ENCODE results near the gene INMT.
A peak's percentile ranks its signal among the peaks of the same experiment; 100 is the strongest.

The INMT gene

GRCh38 chr7:30751696-30752273 is at the start of gene INMT:
Gene INMT (plus strand): TSS chr7:30752135. CDS start chr7:30752151, 16 bp downstream.
- no peak for TF ChIP-seq CTCF (conservative IDR thresholded peaks at IDR 0.05; ENCODE audit: low read depth, low read length)
- DNase-seq (ENCODE audit: low read depth) = no peak
- H3K4me3 ChIP-seq (ENCODE audit: low read depth, low read length) = peak within 1 kb of the TSS; percentile 11

GRCh38 chr7:30702200-30702599 is 49.7 kb upstream of the INMT start:
- no peak for DNase-seq (ENCODE audit: low read depth)
- no peak overlapping the region for H3K4me3 ChIP-seq (ENCODE audit: low read depth, low read length)
- peak; percentile 35 for TF ChIP-seq CTCF (conservative IDR thresholded peaks at IDR 0.05; ENCODE audit: low read depth, low read length)

GRCh38 chr7:30703756-30704155 is 48.2 kb upstream of the INMT start:
- H3K4me3 ChIP-seq (ENCODE audit: low read depth, low read length) = no peak overlapping the region
- DNase-seq (ENCODE audit: low read depth) = no peak
- TF ChIP-seq CTCF (conservative IDR thresholded peaks at IDR 0.05; ENCODE audit: low read depth, low read length) = no peak

GRCh38 chr7:30705008-30705407 is 46.9 kb upstream of the INMT start:
- no peak overlapping the region for H3K4me3 ChIP-seq (ENCODE audit: low read depth, low read length)
- no peak for TF ChIP-seq CTCF (conservative IDR thresholded peaks at IDR 0.05; ENCODE audit: low read depth, low read length)
- no peak for DNase-seq (ENCODE audit: low read depth)

GRCh38 chr7:30705596-30705995 is 46.3 kb upstream of the INMT start:
- no peak for DNase-seq (ENCODE audit: low read depth)
- H3K4me3 ChIP-seq (ENCODE audit: low read depth, low read length) = no peak overlapping the region
- TF ChIP-seq CTCF (conservative IDR thresholded peaks at IDR 0.05; ENCODE audit: low read depth, low read length) = no peak

GRCh38 chr7:30706316-30706715 is 45.6 kb upstream of the INMT start:
- H3K4me3 ChIP-seq (ENCODE audit: low read depth, low read length) = no peak overlapping the region
- no peak for DNase-seq (ENCODE audit: low read depth)
- no peak for TF ChIP-seq CTCF (conservative IDR thresholded peaks at IDR 0.05; ENCODE audit: low read depth, low read length)

GRCh38 chr7:30706908-30707307 is 45.0 kb upstream of the INMT start:
- TF ChIP-seq CTCF (conservative IDR thresholded peaks at IDR 0.05; ENCODE audit: low read depth, low read length) = no peak
- H3K4me3 ChIP-seq (ENCODE audit: low read depth, low read length) = no peak overlapping the region
- DNase-seq (ENCODE audit: low read depth) = no peak

Measured in choroid plexus epithelial cell (primary cell).